Stomach (tissue), 4 donors: ENCODE results near the gene RREB1.

ENCODE experiments used
- EP300 ChIP-seq: sonication (generic); formaldehyde crosslinking; IDR thresholded peaks from one replicate; pipeline ENCODE4 v1.6.1; 2017; ENCODE audit warnings: antibody characterized with exemption
- POLR2A ChIP-seq, 4 donors: fragments of 450-650 bp; IDR thresholded peaks; one replicate each; pipeline ENCODE4 v1.6.1; 2016; ENCODE audit warnings: antibody characterized with exemption in 4 of 4, control low read depth in 2 of 4, mild to moderate bottlenecking in 1 of 4, moderate library complexity in 1 of 4

- TF ChIP-seq POLR2A (IDR thresholded peaks at IDR 0.05) (no peak), EP300 (no peak)
Observed at GRCh38 chr6:7164536-7165001, 56.8 kb downstream of the RREB1 start.
